ENCODE measurements around the gene TGFBI.

TGFBI gene

GRCh38 chr5:136028782-136029742 lies at the start of gene TGFBI:
TGFBI (plus strand) TSS chr5:136028988; CDS start chr5:136029056, 68 bp downstream.
- Mint-ChIP-seq H3K4me3 (no peak within 1 kb of the TSS), H3K27me3 (peaks cover 30% of the 10 kb centered on the region), H3K27ac (no peak within 1 kb of the TSS), H3K4me1 (ENCODE audit: low read depth) (no peaks in the 10 kb centered on the region), H3K9me3 (no peaks in the 10 kb centered on the region), H3K36me3 (ENCODE audit: low read depth) (no peaks in the 10 kb centered on the region)

DNA sequence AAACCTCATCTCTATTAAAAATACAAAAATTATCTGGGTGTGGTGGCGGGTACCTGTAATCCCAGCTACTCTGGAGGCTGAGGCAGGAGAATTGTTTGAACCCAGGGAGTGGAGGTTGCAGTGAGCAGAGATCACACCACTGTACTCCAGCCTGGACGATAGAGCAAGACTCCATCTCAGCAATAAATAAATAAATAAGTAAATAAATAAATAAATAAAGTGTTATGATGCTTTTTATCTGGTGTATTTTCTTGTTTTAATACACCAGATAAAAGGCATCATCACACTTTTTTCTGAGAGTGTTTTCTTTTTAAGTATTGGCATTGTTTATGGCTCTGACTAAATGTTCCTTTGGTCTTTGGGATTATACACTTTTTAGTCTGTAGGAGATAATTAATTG lies 49.8 kb upstream of the TGFBI start:
- H3K4me1 Mint-ChIP-seq (ENCODE audit: low read depth) = no peaks in the 10 kb centered on the region
- peaks cover 45% of the 10 kb centered on the region for H3K27me3 Mint-ChIP-seq
- H3K4me3 Mint-ChIP-seq = no peak overlapping the region
- H3K9me3 Mint-ChIP-seq = no peaks in the 10 kb centered on the region
- no peak overlapping the region for H3K27ac Mint-ChIP-seq
- H3K36me3 Mint-ChIP-seq (ENCODE audit: low read depth) = no peaks in the 10 kb centered on the region

DNA sequence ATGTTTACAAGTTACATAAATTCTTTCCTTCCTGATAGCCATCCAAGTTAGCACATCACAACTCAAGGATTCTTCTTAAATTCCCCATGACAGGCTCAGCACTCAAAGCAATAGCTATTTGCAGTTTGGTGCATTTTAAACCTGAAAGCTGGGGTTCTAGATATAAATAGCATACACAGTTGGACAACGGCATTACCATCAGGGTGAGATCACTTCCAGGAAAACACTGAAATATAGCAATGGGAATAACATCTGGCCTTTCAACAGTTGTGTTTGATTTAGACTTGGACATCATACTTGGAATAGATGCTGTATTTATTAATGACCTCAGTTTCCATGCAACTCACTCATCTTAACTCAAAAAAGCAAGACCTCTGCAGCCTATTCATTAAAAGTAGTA lies 49.3 kb upstream of the TGFBI start:
- H3K27ac Mint-ChIP-seq = no peak overlapping the region
- peaks cover 40% of the 10 kb centered on the region for H3K27me3 Mint-ChIP-seq
- H3K4me3 Mint-ChIP-seq = no peak overlapping the region
- H3K4me1 Mint-ChIP-seq (ENCODE audit: low read depth) = no peaks in the 10 kb centered on the region
- no peaks in the 10 kb centered on the region for H3K9me3 Mint-ChIP-seq
- H3K36me3 Mint-ChIP-seq (ENCODE audit: low read depth) = no peaks in the 10 kb centered on the region

DNA sequence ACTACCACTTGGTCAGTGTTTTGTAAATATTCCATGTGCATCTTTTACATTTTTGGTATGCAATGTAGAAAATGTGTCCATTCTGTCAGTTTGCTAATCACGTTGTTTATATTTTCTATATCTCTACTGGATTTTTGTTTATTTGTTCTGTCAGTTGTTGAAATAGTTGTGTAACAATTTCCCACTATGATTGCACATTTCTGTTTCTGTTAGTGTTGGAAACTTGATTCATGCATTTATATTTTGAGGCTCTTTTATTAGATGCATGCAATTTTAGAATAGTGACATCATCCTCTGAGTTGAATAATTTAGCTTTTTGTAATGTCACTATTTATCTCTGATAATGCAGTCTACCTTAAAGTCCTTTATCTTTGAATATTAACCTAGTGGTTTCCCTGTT lies 48.2 kb upstream of the TGFBI start:
- Mint-ChIP-seq H3K36me3 (ENCODE audit: low read depth) (no peaks in the 10 kb centered on the region), H3K4me1 (ENCODE audit: low read depth) (no peaks in the 10 kb centered on the region), H3K27ac (no peak overlapping the region), H3K27me3 (peaks cover 32% of the 10 kb centered on the region), H3K4me3 (no peak overlapping the region), H3K9me3 (no peaks in the 10 kb centered on the region)

GRCh38 chr5:135985951-135986350 lies 42.8 kb upstream of the TGFBI start:
- H3K27me3 Mint-ChIP-seq = peaks cover 27% of the 10 kb centered on the region
- H3K4me3 Mint-ChIP-seq = no peak overlapping the region
- no peaks in the 10 kb centered on the region for H3K4me1 Mint-ChIP-seq (ENCODE audit: low read depth)
- no peak overlapping the region for H3K27ac Mint-ChIP-seq
- H3K9me3 Mint-ChIP-seq = no peaks in the 10 kb centered on the region
- no peaks in the 10 kb centered on the region for H3K36me3 Mint-ChIP-seq (ENCODE audit: low read depth)

GRCh38 chr5:135986401-135986800 lies 42.4 kb upstream of the TGFBI start:
- no peaks in the 10 kb centered on the region for H3K36me3 Mint-ChIP-seq (ENCODE audit: low read depth)
- no peaks in the 10 kb centered on the region for H3K4me1 Mint-ChIP-seq (ENCODE audit: low read depth)
- H3K27ac Mint-ChIP-seq = no peak overlapping the region
- peaks cover 27% of the 10 kb centered on the region for H3K27me3 Mint-ChIP-seq
- no peaks in the 10 kb centered on the region for H3K9me3 Mint-ChIP-seq
- no peak overlapping the region for H3K4me3 Mint-ChIP-seq

DNA sequence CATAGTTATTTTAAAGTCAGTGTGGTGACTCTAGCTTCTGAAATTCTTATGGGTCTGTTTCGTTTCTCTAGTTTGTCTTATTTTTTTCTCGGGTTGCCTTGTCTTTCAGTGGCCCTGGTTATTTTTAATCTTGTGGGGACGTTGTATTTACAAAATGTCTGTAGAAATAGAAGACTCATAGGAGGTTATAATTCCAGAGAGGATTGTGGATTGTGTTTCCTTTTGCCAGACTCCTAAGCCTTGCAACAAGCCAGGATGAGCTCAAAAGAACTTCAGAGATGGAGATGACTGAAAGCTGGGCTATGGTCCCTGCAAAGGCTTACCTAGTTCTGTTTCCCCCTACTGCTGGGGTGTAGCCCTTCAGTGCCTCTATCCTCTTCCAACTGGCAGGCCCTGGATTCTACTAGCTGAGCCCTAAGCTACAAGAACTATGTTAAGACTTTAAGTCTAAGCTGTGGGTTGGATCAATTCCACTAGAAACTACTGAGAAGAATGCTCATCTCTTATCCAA lies 41.8 kb upstream of the TGFBI start:
- Mint-ChIP-seq H3K9me3 (no peaks in the 10 kb centered on the region), H3K27me3 (peaks cover 33% of the 10 kb centered on the region), H3K36me3 (ENCODE audit: low read depth) (no peaks in the 10 kb centered on the region), H3K4me1 (ENCODE audit: low read depth) (no peaks in the 10 kb centered on the region), H3K27ac (no peak overlapping the region), H3K4me3 (no peak overlapping the region)

DNA sequence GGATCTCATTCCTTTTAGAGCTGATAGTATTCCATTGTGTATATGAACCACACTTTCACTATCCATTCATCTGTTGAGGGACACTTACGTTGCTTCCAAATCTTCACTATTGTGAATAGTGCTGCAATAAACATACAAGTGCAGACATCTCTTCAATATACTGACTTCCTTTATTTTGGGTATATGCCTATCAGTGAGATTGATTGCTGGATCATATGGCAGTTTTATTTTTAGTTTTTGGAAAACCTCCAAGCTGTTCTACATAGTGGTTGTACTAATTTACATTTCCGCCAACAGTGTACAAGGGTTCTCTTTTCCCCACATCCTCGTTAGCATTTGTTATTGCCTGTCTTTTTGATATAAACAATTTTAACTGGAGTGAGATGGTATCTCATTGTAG lies 40.2 kb upstream of the TGFBI start:
- peaks cover 33% of the 10 kb centered on the region for H3K27me3 Mint-ChIP-seq
- no peak overlapping the region for H3K4me3 Mint-ChIP-seq
- no peaks in the 10 kb centered on the region for H3K9me3 Mint-ChIP-seq
- no peaks in the 10 kb centered on the region for H3K4me1 Mint-ChIP-seq (ENCODE audit: low read depth)
- H3K36me3 Mint-ChIP-seq (ENCODE audit: low read depth) = no peaks in the 10 kb centered on the region
- no peak overlapping the region for H3K27ac Mint-ChIP-seq

- Mint-ChIP-seq H3K4me3 (no peak overlapping the region), H3K27me3 (peaks cover 34% of the 10 kb centered on the region), H3K9me3 (no peaks in the 10 kb centered on the region), H3K4me1 (ENCODE audit: low read depth) (no peaks in the 10 kb centered on the region), H3K27ac (no peak overlapping the region), H3K36me3 (ENCODE audit: low read depth) (no peaks in the 10 kb centered on the region)
These were observed 39.1 kb upstream of the TGFBI start for GRCh38 chr5:135989686-135990085.

- no peak overlapping the region for H3K4me3 Mint-ChIP-seq
- H3K27ac Mint-ChIP-seq = no peak overlapping the region
- H3K4me1 Mint-ChIP-seq (ENCODE audit: low read depth) = no peaks in the 10 kb centered on the region
- H3K36me3 Mint-ChIP-seq (ENCODE audit: low read depth) = no peaks in the 10 kb centered on the region
- peaks cover 34% of the 10 kb centered on the region for H3K27me3 Mint-ChIP-seq
- no peaks in the 10 kb centered on the region for H3K9me3 Mint-ChIP-seq
These were observed 38.1 kb upstream of the TGFBI start for GRCh38 chr5:135990528-135991255.

- H3K4me3 Mint-ChIP-seq = no peak overlapping the region
- no peaks in the 10 kb centered on the region for H3K36me3 Mint-ChIP-seq (ENCODE audit: low read depth)
- peaks cover 34% of the 10 kb centered on the region for H3K27me3 Mint-ChIP-seq
- H3K27ac Mint-ChIP-seq = no peak overlapping the region
- H3K9me3 Mint-ChIP-seq = no peaks in the 10 kb centered on the region
- no peaks in the 10 kb centered on the region for H3K4me1 Mint-ChIP-seq (ENCODE audit: low read depth)
These were observed 37.4 kb upstream of the TGFBI start for GRCh38 chr5:135991429-135991828.

GRCh38 chr5:135993335-135993879 lies 35.4 kb upstream of the TGFBI start:
- peaks cover 26% of the 10 kb centered on the region for H3K27me3 Mint-ChIP-seq
- H3K4me3 Mint-ChIP-seq = no peak overlapping the region
- H3K36me3 Mint-ChIP-seq (ENCODE audit: low read depth) = no peaks in the 10 kb centered on the region
- no peaks in the 10 kb centered on the region for H3K4me1 Mint-ChIP-seq (ENCODE audit: low read depth)
- H3K27ac Mint-ChIP-seq = no peak overlapping the region
- no peaks in the 10 kb centered on the region for H3K9me3 Mint-ChIP-seq

GRCh38 chr5:135993880-135994636 lies 34.7 kb upstream of the TGFBI start:
- no peaks in the 10 kb centered on the region for H3K36me3 Mint-ChIP-seq (ENCODE audit: low read depth)
- no peaks in the 10 kb centered on the region for H3K9me3 Mint-ChIP-seq
- H3K27me3 Mint-ChIP-seq = peaks cover 21% of the 10 kb centered on the region
- H3K4me3 Mint-ChIP-seq = no peak overlapping the region
- no peak overlapping the region for H3K27ac Mint-ChIP-seq
- no peaks in the 10 kb centered on the region for H3K4me1 Mint-ChIP-seq (ENCODE audit: low read depth)

- Mint-ChIP-seq H3K27me3 (peaks cover 20% of the 10 kb centered on the region), H3K27ac (no peak overlapping the region)
These were observed 32.8 kb upstream of the TGFBI start for GRCh38 chr5:135995976-135996375.

More at GRCh38 chr5:135995976-135996375, 32.8 kb upstream of the TGFBI start:
- Mint-ChIP-seq H3K4me1 (ENCODE audit: low read depth) (no peaks in the 10 kb centered on the region), H3K9me3 (no peaks in the 10 kb centered on the region), H3K36me3 (ENCODE audit: low read depth) (no peaks in the 10 kb centered on the region), H3K4me3 (no peak overlapping the region)
